ENCODE data around the gene ARID5B. TPM values are rescaled to one million over a fixed set of nuclear protein-coding genes. Genes with fewer than 3 reads are reported as not detected.

ARID5B gene
- total RNA-seq, 1 donor from 2014 or later = 1.1 TPM

DNA sequence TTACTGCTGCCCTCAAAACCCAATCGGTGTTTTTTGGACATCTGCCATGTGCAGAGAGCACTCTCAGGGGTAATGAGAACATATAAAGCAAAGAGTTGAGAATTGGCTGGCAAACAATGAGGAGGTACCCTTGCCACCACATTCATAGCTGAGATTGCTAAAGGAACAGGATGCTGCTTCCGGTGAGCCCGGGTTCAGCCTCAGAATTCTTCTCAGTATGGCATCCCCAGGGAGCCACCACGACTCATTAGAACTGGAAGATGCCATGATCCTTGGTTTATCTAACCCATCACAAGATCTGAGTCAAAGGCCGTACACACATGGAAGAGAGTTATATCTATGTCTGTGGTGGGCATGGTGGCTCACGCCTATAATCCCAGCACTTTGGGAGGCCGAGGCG lies 174.4 kb downstream of the ARID5B start:
- Mint-ChIP-seq H3K36me3 (ENCODE audit: unreplicated experiment) (no peaks in the 10 kb centered on the region), H3K27me3 (ENCODE audit: unreplicated experiment) (peaks cover 3% of the 10 kb centered on the region), H3K4me1 (ENCODE audit: low read depth, unreplicated experiment) (peaks cover under 1% of the 10 kb centered on the region), H3K27ac (ENCODE audit: unreplicated experiment) (no peak overlapping the region), H3K4me3 (ENCODE audit: unreplicated experiment) (no peak overlapping the region), H3K9me3 (ENCODE audit: unreplicated experiment) (peaks cover 1% of the 10 kb centered on the region)
- no peak for DNase-seq
- TF ChIP-seq, protein P1, sequence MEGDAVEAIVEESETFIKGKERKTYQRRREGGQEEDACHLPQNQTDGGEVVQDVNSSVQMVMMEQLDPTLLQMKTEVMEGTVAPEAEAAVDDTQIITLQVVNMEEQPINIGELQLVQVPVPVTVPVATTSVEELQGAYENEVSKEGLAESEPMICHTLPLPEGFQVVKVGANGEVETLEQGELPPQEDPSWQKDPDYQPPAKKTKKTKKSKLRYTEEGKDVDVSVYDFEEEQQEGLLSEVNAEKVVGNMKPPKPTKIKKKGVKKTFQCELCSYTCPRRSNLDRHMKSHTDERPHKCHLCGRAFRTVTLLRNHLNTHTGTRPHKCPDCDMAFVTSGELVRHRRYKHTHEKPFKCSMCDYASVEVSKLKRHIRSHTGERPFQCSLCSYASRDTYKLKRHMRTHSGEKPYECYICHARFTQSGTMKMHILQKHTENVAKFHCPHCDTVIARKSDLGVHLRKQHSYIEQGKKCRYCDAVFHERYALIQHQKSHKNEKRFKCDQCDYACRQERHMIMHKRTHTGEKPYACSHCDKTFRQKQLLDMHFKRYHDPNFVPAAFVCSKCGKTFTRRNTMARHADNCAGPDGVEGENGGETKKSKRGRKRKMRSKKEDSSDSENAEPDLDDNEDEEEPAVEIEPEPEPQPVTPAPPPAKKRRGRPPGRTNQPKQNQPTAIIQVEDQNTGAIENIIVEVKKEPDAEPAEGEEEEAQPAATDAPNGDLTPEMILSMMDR (IDR thresholded peaks at IDR 0.05; ENCODE audit: partially characterized antibody, unreplicated experiment) = no peak

GRCh38 chr10:62076891-62077290 lies 175.4 kb downstream of the ARID5B start:
- Mint-ChIP-seq H3K36me3 (ENCODE audit: unreplicated experiment) (no peaks in the 10 kb centered on the region), H3K4me3 (ENCODE audit: unreplicated experiment) (no peak overlapping the region), H3K9me3 (ENCODE audit: unreplicated experiment) (peaks cover 1% of the 10 kb centered on the region), H3K27me3 (ENCODE audit: unreplicated experiment) (peaks cover 3% of the 10 kb centered on the region), H3K4me1 (ENCODE audit: low read depth, unreplicated experiment) (peaks cover 7% of the 10 kb centered on the region), H3K27ac (ENCODE audit: unreplicated experiment) (no peak overlapping the region)
- DNase-seq = no peak
- TF ChIP-seq, protein P1 (IDR thresholded peaks at IDR 0.05; ENCODE audit: partially characterized antibody, unreplicated experiment) = no peak

DNA sequence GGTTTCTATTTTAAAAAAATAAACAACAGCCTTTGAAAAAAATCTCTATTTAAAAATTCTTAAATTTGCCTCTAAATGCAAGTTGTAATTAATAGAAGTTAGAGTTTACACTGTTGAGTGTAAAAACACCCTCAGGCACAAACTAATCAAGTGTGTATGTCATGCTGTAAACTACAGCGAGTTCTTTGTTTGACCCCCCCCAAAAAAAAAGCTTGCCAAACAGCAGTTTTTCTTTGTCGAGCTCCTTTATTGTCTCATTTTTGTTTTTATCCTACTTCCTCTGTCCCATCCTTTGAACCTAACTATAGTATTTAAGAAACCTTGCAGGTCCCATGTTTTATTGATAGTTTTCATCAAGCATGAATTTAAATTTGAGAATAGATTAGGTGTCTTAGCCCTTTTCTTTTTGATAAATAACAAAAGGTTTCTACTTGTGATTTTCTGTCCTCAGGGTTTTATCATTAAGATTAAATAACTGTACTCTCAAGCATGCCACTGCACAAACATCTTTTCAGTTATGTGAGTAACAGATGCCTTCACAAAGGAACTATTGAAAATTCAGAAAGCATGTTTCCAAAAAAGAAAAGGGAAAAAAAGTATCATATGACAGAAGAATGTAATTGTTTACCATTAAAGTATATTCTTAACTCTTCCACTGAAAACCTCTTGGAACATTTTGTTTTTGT lies 176.0 kb downstream of the ARID5B start:
- Mint-ChIP-seq H3K27ac (ENCODE audit: unreplicated experiment) (no peak overlapping the region), H3K4me3 (ENCODE audit: unreplicated experiment) (no peak overlapping the region), H3K36me3 (ENCODE audit: unreplicated experiment) (no peaks in the 10 kb centered on the region), H3K4me1 (ENCODE audit: low read depth, unreplicated experiment) (peaks cover 10% of the 10 kb centered on the region), H3K27me3 (ENCODE audit: unreplicated experiment) (peaks cover 3% of the 10 kb centered on the region), H3K9me3 (ENCODE audit: unreplicated experiment) (peaks cover 1% of the 10 kb centered on the region)
- DNase-seq = no peak
- TF ChIP-seq, protein P1 (IDR thresholded peaks at IDR 0.05; ENCODE audit: partially characterized antibody, unreplicated experiment) = no peak

GRCh38 chr10:62079885-62080559 lies 178.5 kb downstream of the ARID5B start:
- Mint-ChIP-seq H3K36me3 (ENCODE audit: unreplicated experiment) (no peaks in the 10 kb centered on the region), H3K4me3 (ENCODE audit: unreplicated experiment) (no peak overlapping the region), H3K27ac (ENCODE audit: unreplicated experiment) (no peak overlapping the region), H3K4me1 (ENCODE audit: low read depth, unreplicated experiment) (peaks cover 23% of the 10 kb centered on the region), H3K27me3 (ENCODE audit: unreplicated experiment) (peaks cover 3% of the 10 kb centered on the region), H3K9me3 (ENCODE audit: unreplicated experiment) (peaks cover 1% of the 10 kb centered on the region)
- TF ChIP-seq, protein P1 (IDR thresholded peaks at IDR 0.05; ENCODE audit: partially characterized antibody, unreplicated experiment) = no peak
- no peak for DNase-seq

DNA sequence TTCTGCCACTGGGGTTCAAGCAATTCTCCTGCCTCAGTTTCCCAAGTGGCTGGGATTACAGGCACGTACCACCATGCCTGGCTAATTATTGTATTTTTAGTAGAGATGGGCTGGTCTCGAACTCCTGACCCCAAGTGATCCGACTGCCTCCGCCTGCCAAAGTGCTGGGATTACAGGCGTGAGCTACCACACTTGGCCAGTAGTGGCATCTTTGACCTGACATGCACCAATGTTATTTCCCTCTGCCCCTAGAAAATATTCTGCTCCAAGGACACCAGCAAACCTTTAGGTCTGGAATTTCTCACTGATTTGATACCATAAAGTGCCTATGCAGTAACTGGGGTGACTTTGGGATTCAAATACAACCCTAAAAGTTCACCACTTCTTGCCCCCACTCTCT lies 179.4 kb downstream of the ARID5B start:
- TF ChIP-seq, protein P1 (IDR thresholded peaks at IDR 0.05; ENCODE audit: partially characterized antibody, unreplicated experiment) = no peak
- DNase-seq = no peak
- peaks cover 3% of the 10 kb centered on the region for H3K27me3 Mint-ChIP-seq (ENCODE audit: unreplicated experiment)
- peaks cover 4% of the 10 kb centered on the region for H3K36me3 Mint-ChIP-seq (ENCODE audit: unreplicated experiment)
- peaks cover 23% of the 10 kb centered on the region for H3K4me1 Mint-ChIP-seq (ENCODE audit: low read depth, unreplicated experiment)
- peaks cover 1% of the 10 kb centered on the region for H3K9me3 Mint-ChIP-seq (ENCODE audit: unreplicated experiment)
- H3K4me3 Mint-ChIP-seq (ENCODE audit: unreplicated experiment) = no peak overlapping the region
- no peak overlapping the region for H3K27ac Mint-ChIP-seq (ENCODE audit: unreplicated experiment)

Data from glutamatergic neuron (in vitro differentiated cells).